ENCODE results near the gene ZBTB12. TPM values are rescaled to one million over a fixed set of nuclear protein-coding genes. Genes with fewer than 3 reads are reported as not detected.

Gene ZBTB12
- polyA plus RNA-seq, 1 donor (not counting 4 experiments of a cell fraction or from before 2014, with no cell fraction given), result 0.64 TPM

DNA sequence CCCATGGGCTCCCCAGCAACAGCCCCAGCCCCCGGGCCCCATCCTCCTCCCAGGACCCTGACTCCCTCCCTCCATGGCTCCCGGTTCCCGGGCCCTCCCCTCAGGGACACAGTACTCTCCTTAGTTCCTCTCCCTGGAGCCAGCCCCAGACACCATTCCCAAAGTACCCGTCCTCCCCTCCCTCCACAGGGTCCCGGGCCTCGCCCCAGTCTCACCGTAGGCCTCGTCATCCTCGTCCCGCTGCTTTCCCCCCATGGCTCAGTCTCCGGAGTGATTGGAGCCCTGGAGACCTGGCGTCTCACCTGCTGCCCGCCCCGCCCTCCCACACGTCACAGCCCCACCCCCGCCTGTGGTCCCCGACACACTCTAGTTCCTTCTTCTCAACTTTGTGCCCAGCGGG, 23.2 kb downstream of the ZBTB12 start, which contains the start of gene SLC44A4:
TSS of gene SLC44A4 (minus strand) at position 272 of the 400 bp plus-strand sequence. CDS start at position 255, 17 bp downstream.
- no peaks in the 10 kb centered on the region for H3K79me2 ChIP-seq (ENCODE audit: control insufficient read depth, insufficient read depth, low read length)
- no peak for FAIRE-seq
- peak within 1 kb of the TSS in 1 of 3 experiments; percentile 62 for H3K4me3 ChIP-seq (ENCODE audit: control insufficient read depth in 2 of 3, extremely low read depth in 1 of 3, insufficient read depth in 2 of 3, low read depth in 1 of 3, low read length in 3 of 3)

DNA sequence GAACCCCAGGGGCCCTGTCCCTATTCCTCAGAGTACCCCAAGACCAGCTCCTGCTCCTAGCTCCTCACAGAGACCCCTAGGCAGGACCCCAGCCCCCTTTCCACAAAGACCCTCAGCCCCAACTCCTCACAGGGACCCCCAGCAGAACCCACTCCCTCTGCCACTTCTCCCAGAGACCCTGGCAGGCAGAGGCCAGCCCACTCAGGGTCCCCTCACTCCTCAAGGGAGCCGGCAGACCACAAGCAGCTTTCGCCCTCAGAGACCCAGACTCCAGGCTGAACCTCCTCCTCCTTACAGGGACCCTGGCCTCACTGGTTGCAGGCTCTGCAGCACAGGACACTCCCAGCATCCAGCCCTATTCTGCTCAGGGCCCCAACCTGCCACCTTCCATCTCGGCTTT, 23.7 kb downstream of the ZBTB12 start:
- DNase-seq (ENCODE audit: low read depth, low spot score) (no peak), FAIRE-seq (no peak)
- H3K4me3 ChIP-seq (ENCODE audit: control insufficient read depth in 2 of 3, extremely low read depth in 1 of 3, insufficient read depth in 2 of 3, low read depth in 1 of 3, low read length in 3 of 3), result no peak overlapping the region
- H3K4me1 ChIP-seq (ENCODE audit: control insufficient read depth, extremely low read depth, insufficient read depth, low read length), result peaks cover 4% of the 10 kb centered on the region
- no peak overlapping the region for H3K4me2 ChIP-seq (ENCODE audit: control insufficient read depth, extremely low read depth, insufficient read depth, low read depth, low read length)
- no peak for TF ChIP-seq EZH2 (IDR thresholded peaks at IDR 0.05; ENCODE audit: low read length)
- TF ChIP-seq, protein P1, sequence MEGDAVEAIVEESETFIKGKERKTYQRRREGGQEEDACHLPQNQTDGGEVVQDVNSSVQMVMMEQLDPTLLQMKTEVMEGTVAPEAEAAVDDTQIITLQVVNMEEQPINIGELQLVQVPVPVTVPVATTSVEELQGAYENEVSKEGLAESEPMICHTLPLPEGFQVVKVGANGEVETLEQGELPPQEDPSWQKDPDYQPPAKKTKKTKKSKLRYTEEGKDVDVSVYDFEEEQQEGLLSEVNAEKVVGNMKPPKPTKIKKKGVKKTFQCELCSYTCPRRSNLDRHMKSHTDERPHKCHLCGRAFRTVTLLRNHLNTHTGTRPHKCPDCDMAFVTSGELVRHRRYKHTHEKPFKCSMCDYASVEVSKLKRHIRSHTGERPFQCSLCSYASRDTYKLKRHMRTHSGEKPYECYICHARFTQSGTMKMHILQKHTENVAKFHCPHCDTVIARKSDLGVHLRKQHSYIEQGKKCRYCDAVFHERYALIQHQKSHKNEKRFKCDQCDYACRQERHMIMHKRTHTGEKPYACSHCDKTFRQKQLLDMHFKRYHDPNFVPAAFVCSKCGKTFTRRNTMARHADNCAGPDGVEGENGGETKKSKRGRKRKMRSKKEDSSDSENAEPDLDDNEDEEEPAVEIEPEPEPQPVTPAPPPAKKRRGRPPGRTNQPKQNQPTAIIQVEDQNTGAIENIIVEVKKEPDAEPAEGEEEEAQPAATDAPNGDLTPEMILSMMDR (optimal IDR thresholded peaks at IDR 0.05 in 1 of 3, IDR thresholded peaks at IDR 0.05 in 1 of 3, conservative IDR thresholded peaks at IDR 0.05 in 1 of 3; ENCODE audit: extremely low read depth in 1 of 3, insufficient read depth in 2 of 3, low read length in 3 of 3), result no peak
- no peaks in the 10 kb centered on the region for H3K9me1 ChIP-seq (ENCODE audit: control insufficient read depth, extremely low read depth, insufficient read depth, low read length)
- dilution Hi-C loops (cut with MboI; ENCODE audit: extremely low pct_ligation_motif_present, low sequenced_read_pairs), result no loop called here
- H3K36me3 ChIP-seq (ENCODE audit: control insufficient read depth in 2 of 2, extremely low read depth in 1 of 2, insufficient read depth in 2 of 2, low read length in 2 of 2), result peaks cover 7 to 13% of the 10 kb centered on the region in 2 experiments
- H3K27ac ChIP-seq (ENCODE audit: control insufficient read depth, insufficient read depth, low read length), result no peak overlapping the region
- H3K9ac ChIP-seq (ENCODE audit: control insufficient read depth, extremely low read depth, insufficient read depth, low read length), result no peak overlapping the region
- H3K27me3 ChIP-seq (ENCODE audit: control insufficient read depth, extremely low read depth, insufficient read depth, low read length), result no peaks in the 10 kb centered on the region
- no peaks in the 10 kb centered on the region for H3K9me3 ChIP-seq (ENCODE audit: control insufficient read depth, low read depth, low read length)
- no peak overlapping the region for H2AFZ ChIP-seq (ENCODE audit: control insufficient read depth, low read length)
- H3K79me2 ChIP-seq (ENCODE audit: control insufficient read depth, insufficient read depth, low read length), result no peaks in the 10 kb centered on the region
- H4K20me1 ChIP-seq (ENCODE audit: control insufficient read depth, extremely low read depth, insufficient read depth, low read length), result no peaks in the 10 kb centered on the region

More for the DNA sequence above, 23.2 kb downstream of the ZBTB12 start, which contains the start of gene SLC44A4:
- peak within 1 kb of the TSS; percentile 33 for H3K9ac ChIP-seq (ENCODE audit: control insufficient read depth, extremely low read depth, insufficient read depth, low read length)
- no peak for TF ChIP-seq EZH2 (IDR thresholded peaks at IDR 0.05; ENCODE audit: low read length)
- TF ChIP-seq, protein P1 (optimal IDR thresholded peaks at IDR 0.05 in 1 of 3, IDR thresholded peaks at IDR 0.05 in 1 of 3, conservative IDR thresholded peaks at IDR 0.05 in 1 of 3; ENCODE audit: extremely low read depth in 1 of 3, insufficient read depth in 2 of 3, low read length in 3 of 3), result no peak
- H3K27me3 ChIP-seq (ENCODE audit: control insufficient read depth, extremely low read depth, insufficient read depth, low read length), result no peaks in the 10 kb centered on the region
- H2AFZ ChIP-seq (ENCODE audit: control insufficient read depth, low read length), result no peak within 1 kb of the TSS
- peaks cover 4% of the 10 kb centered on the region for H3K4me1 ChIP-seq (ENCODE audit: control insufficient read depth, extremely low read depth, insufficient read depth, low read length)
- peak within 1 kb of the TSS; percentile 49 for H3K27ac ChIP-seq (ENCODE audit: control insufficient read depth, insufficient read depth, low read length)
- H3K9me1 ChIP-seq (ENCODE audit: control insufficient read depth, extremely low read depth, insufficient read depth, low read length), result no peaks in the 10 kb centered on the region
- no peaks in the 10 kb centered on the region for H4K20me1 ChIP-seq (ENCODE audit: control insufficient read depth, extremely low read depth, insufficient read depth, low read length)
- H3K4me2 ChIP-seq (ENCODE audit: control insufficient read depth, extremely low read depth, insufficient read depth, low read depth, low read length), result peak within 1 kb of the TSS; percentile 73
- no peak for DNase-seq (ENCODE audit: low read depth, low spot score)
- dilution Hi-C loops (cut with MboI; ENCODE audit: extremely low pct_ligation_motif_present, low sequenced_read_pairs), result no loop called here
- peaks cover 9 to 17% of the 10 kb centered on the region in 2 experiments for H3K36me3 ChIP-seq (ENCODE audit: control insufficient read depth in 2 of 2, extremely low read depth in 1 of 2, insufficient read depth in 2 of 2, low read length in 2 of 2)
- H3K9me3 ChIP-seq (ENCODE audit: control insufficient read depth, low read depth, low read length), result no peaks in the 10 kb centered on the region

Measured in keratinocyte (primary cell).